Mammary epithelial cell (primary cell): ENCODE results near the gene NDUFB1.

Experiments used
- CTCF ChIP-seq, 2 donors: IDR thresholded peaks in 1 of 2; conservative IDR thresholded peaks in 1 of 2; 2 replicates each; pipeline ENCODE4 v1.5.1; 2011 to 2012; ENCODE audit warnings: inconsistent platforms in 2 of 2, low read length in 2 of 2, mild to moderate bottlenecking in 2 of 2, control low read depth in 1 of 2, low read depth in 1 of 2; ENCODE audit not compliant: insufficient read depth in 1 of 2; ENCODE audit errors: extremely low read depth in 1 of 2
- EZH2 ChIP-seq: IDR thresholded peaks from 2 replicates; pipeline ENCODE4 v1.6.1; 2012; ENCODE audit warnings: low read length, inconsistent platforms, borderline replicate concordance

GRCh38 chr14:92074555-92074954 lies 47.0 kb downstream of the NDUFB1 start:
- TF ChIP-seq CTCF (conservative IDR thresholded peaks at IDR 0.05 in 1 of 2, IDR thresholded peaks at IDR 0.05 in 1 of 2; ENCODE audit: extremely low read depth in 1 of 2, insufficient read depth in 1 of 2, low read depth in 1 of 2, low read length in 2 of 2): no peak
- TF ChIP-seq EZH2: no peak
